ENCODE results near the gene PCOLCE2. TPM values are rescaled to one million over a fixed set of nuclear protein-coding genes. Genes with fewer than 3 reads are reported as not detected.
"Not testable (repeated sequence)": the region's sequence is repeated elsewhere in the genome, so short reads cannot be mapped to it uniquely, and the experiment has no call there.

PCOLCE2 gene
- total and polyA plus RNA-seq, 2 of the 8 experiments (the other 6 are each of a cell fraction or from before 2014, with no cell fraction given) = 11.1 to 12.6 TPM

DNA sequence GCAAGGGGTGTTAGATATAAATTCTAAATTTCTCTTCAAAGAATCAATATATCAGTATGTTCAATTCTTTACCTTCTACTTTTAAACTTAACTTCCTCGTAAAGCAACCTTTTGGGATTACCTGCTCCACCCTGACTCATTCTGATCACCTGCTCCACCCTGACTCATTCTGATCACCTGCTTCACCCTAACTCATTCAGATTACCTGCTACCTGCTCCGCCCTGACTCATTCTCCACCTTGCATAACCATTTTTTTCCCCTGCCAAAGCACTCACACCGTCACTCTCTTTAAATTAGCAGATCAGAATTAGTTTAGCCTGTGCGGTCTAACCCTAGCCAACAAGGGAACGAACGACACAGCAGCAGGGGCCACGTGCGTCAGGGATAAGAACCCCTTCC is 20.5 kb downstream of the PCOLCE2 start:
- H3K14ac ChIP-seq (ENCODE audit: insufficient read length); H3K36me3 ChIP-seq (ENCODE audit: control insufficient read depth in 2 of 4, insufficient read depth in 4 of 4, low read length in 3 of 4); H2BK12ac ChIP-seq (ENCODE audit: low read depth, low read length); H2AFZ ChIP-seq (ENCODE audit: low read length); H3K23me2 ChIP-seq (ENCODE audit: low read depth, low read length); H2AK5ac ChIP-seq (ENCODE audit: low read depth, low read length); FAIRE-seq; H3K27me3 ChIP-seq (replicated peaks in 1 of 4; ENCODE audit: control insufficient read depth in 3 of 4, extremely low read depth in 1 of 4, insufficient read depth in 3 of 4, low read length in 3 of 4); H4K8ac ChIP-seq (ENCODE audit: extremely low read depth, insufficient read depth, low read length); H2BK120ac ChIP-seq (replicated peaks; ENCODE audit: low read depth, low read length); H4K20me1 ChIP-seq (replicated peaks in 1 of 2; ENCODE audit: control insufficient read depth in 1 of 2, insufficient read depth in 2 of 2, low read length in 2 of 2); H3K23ac ChIP-seq (ENCODE audit: insufficient read length); H3K9me3 ChIP-seq (ENCODE audit: insufficient read depth in 2 of 2, low read depth in 1 of 2, low read length in 1 of 2); H3K79me2 ChIP-seq (ENCODE audit: control insufficient read depth in 1 of 2, insufficient read depth in 2 of 2, low read length in 2 of 2); H3K56ac ChIP-seq (replicated peaks; ENCODE audit: insufficient read length, low read depth, low read length); H3K4me2 ChIP-seq (ENCODE audit: insufficient read depth in 1 of 2, low read depth in 2 of 2, low read length in 2 of 2); H3K79me1 ChIP-seq (ENCODE audit: low read depth, low read length); POLR2A ChIA-PET (ENCODE audit: partially characterized antibody); H2BK5ac ChIP-seq (ENCODE audit: low read depth, low read length); H4K91ac ChIP-seq (replicated peaks; ENCODE audit: insufficient read length, low read length); H2BK20ac ChIP-seq (ENCODE audit: low read length); H3K4ac ChIP-seq (replicated peaks; ENCODE audit: insufficient read length, low read depth, low read length); H3K4me3 ChIP-seq (ENCODE audit: extremely low read depth in 1 of 4, insufficient read depth in 2 of 4, low read depth in 3 of 4, low read length in 4 of 4); H3K18ac ChIP-seq (ENCODE audit: extremely low read depth, low read length); H3K9ac ChIP-seq (replicated peaks in 1 of 4; ENCODE audit: extremely low read depth in 1 of 4, low read depth in 3 of 4, low read length in 3 of 4); H4K5ac ChIP-seq (ENCODE audit: insufficient read length, low read depth, low read length); H2BK15ac ChIP-seq (ENCODE audit: low read length); H3K27ac ChIP-seq (ENCODE audit: low read depth, low read length); DNase-seq (ENCODE audit: low read depth in 1 of 2, low spot score in 2 of 2): not testable (repeated sequence)
- WGBS, 2 experiments (ENCODE audit: extremely low coverage in 1 of 2, insufficient coverage in 1 of 2, insufficient read length in 1 of 2, insufficient replicate concordance in 2 of 2, low coverage in 1 of 2, low lambda C conversion rate in 2 of 2, missing lambda C conversion rate in 1 of 2) = 95% methylated on average over 8 of the region's 8 CpGs; no CpG with 5 or more reads in 1 of the 2 experiments
- CTCF ChIA-PET (ENCODE audit: partially characterized antibody) = interaction anchor here (1.8 to 3.5 kb wide), 6 partner anchors 8 to 40 kb away, joined by 7 to 23 read pairs (median 11); no protein-coding TSS in a partner anchor
- H3K4me1 ChIP-seq (replicated peaks in 1 of 4; ENCODE audit: control insufficient read depth in 3 of 4, insufficient read depth in 4 of 4, low read length in 3 of 4) = peaks cover 4 to 21% (median 12%) of the 10 kb centered on the region in 4 experiments

All from H1 (cell line).